ENCODE data around the gene ITPA. TPM values are rescaled to one million over a fixed set of nuclear protein-coding genes. Genes with fewer than 3 reads are reported as not detected.

The ITPA gene
- total and polyA plus RNA-seq, 2 of the 13 experiments (the other 11 are each of a cell fraction or from before 2014, with no cell fraction given) = 60.1 to 103 TPM

GRCh38 chr20:3247638-3248037 is 38.3 kb downstream of the ITPA start (continued):
- TF ChIP-seq, protein P1, sequence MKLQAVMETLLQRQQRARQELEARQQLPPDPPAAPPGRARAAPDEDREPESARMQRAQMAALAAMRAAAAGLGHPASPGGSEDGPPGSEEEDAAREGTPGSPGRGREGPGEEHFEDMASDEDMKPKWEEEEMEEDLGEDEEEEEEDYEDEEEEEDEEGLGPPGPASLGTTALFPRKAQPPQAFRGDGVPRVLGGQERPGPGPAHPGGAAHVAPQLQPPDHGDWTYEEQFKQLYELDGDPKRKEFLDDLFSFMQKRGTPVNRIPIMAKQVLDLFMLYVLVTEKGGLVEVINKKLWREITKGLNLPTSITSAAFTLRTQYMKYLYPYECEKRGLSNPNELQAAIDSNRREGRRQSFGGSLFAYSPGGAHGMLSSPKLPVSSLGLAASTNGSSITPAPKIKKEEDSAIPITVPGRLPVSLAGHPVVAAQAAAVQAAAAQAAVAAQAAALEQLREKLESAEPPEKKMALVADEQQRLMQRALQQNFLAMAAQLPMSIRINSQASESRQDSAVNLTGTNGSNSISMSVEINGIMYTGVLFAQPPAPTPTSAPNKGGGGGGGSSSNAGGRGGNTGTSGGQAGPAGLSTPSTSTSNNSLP (IDR thresholded peaks at IDR 0.05; ENCODE audit: low read depth, low read length) = no peak

DNA sequence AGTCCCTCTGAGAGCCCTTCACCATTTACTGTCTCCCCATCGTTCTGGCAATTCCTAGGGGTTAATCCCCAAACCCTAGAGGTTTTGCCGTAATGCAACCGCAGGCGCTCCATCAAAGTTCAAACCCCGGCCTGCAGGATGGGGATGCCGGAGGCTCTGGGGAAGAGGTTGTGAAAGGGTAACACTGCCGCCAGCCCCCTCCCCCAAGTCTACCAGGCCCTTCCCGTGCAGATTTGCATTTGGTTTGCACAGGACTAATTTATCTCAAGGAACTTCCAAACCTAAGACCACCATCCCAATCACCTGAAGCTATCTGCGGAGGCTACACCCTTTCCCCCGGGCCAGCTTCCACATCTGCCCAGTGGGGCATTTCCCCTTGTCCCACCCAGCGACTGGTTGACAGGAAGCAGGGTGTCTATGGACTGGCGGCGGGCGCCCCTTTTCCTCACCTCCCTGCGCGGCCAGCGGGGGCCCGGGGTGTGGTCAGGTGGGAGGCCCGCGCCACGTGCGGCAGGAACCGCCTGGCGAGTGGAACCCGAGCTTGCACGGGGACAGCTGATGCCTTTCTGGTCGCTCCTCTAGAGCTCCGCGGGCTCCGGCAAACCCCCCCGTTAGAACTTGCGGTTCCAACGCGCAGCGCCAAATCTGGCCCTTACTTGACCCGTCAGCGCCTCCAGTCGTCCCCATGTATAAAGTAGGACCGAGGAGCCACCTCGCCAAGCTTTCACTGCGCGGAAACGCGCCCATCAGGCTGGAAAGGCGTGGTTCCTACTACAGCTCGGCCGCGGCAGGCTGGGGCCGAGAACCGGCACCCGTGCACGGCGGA is 39.1 kb downstream of the ITPA start:
- H3K36me3 ChIP-seq (replicated peaks in 1 of 2; ENCODE audit: control insufficient read depth in 1 of 2, insufficient read depth in 2 of 2, low read length in 2 of 2) = no peaks in the 10 kb centered on the region; a peak in 1 of 5 replicates
- TF ChIP-seq ZNF777 (CRISPR knock-in tag; IDR thresholded peaks at IDR 0.05) (0 out of 2 replicates have a peak, but pooled peaks have one; percentile 6), PHF5A (CRISPR knock-in tag; IDR thresholded peaks at IDR 0.05; ENCODE audit: low read depth, unreplicated experiment) (no peak), MED8 (CRISPR knock-in tag; IDR thresholded peaks at IDR 0.05; ENCODE audit: insufficient replicate concordance) (no peak), NFIC (IDR thresholded peaks at IDR 0.05; ENCODE audit: low read length) (no peak), ZNF121 (CRISPR knock-in tag; IDR thresholded peaks at IDR 0.05) (no peak), ZSCAN12 (CRISPR knock-in tag; IDR thresholded peaks at IDR 0.05) (0 out of 2 replicates have a peak, but pooled peaks have one; percentile 63), NAIF1 (CRISPR knock-in tag; IDR thresholded peaks at IDR 0.05; ENCODE audit: borderline replicate concordance) (no peak), HMG20B (CRISPR knock-in tag; conservative IDR thresholded peaks at IDR 0.05) (0 out of 2 replicates have a peak, but pooled peaks have one; percentile 20), NR1H2 (CRISPR knock-in tag; IDR thresholded peaks at IDR 0.05; ENCODE audit: borderline replicate concordance, low read depth) (0 out of 2 replicates have a peak, but pooled peaks have one; percentile 66), THAP11 (CRISPR knock-in tag; IDR thresholded peaks at IDR 0.05) (no peak), ZBTB1 (CRISPR knock-in tag; IDR thresholded peaks at IDR 0.05; ENCODE audit: borderline replicate concordance) (no peak), ZNF234 (CRISPR knock-in tag; conservative IDR thresholded peaks at IDR 0.05) (no peak), KLF11 (CRISPR knock-in tag; IDR thresholded peaks at IDR 0.05) (no peak), ZNF546 (CRISPR knock-in tag; conservative IDR thresholded peaks at IDR 0.05) (peak; percentile 70; the same call in 1 of the 2 replicates), MXI1 (IDR thresholded peaks at IDR 0.05; ENCODE audit: borderline replicate concordance, low read depth, low read length) (no peak), PPARG (CRISPR knock-in tag; conservative IDR thresholded peaks at IDR 0.05) (no peak)
- TF ChIP-seq, protein P2, sequence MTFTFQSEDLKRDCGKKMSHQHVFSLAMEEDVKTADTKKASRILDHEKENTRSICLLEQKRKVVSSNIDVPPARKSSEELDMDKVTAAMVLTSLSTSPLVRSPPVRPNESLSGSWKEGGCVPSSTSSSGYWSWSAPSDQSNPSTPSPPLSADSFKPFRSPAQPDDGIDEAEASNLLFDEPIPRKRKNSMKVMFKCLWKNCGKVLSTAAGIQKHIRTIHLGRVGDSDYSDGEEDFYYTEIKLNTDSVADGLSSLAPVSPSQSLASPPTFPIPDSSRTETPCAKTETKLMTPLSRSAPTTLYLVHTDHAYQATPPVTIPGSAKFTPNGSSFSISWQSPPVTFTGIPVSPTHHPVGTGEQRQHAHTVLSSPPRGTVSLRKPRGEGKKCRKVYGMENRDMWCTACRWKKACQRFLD (CRISPR knock-in tag; IDR thresholded peaks at IDR 0.05; ENCODE audit: borderline replicate concordance) = 0 out of 2 replicates have a peak, but pooled peaks have one; percentile 48
- TF ChIP-seq, protein P3, sequence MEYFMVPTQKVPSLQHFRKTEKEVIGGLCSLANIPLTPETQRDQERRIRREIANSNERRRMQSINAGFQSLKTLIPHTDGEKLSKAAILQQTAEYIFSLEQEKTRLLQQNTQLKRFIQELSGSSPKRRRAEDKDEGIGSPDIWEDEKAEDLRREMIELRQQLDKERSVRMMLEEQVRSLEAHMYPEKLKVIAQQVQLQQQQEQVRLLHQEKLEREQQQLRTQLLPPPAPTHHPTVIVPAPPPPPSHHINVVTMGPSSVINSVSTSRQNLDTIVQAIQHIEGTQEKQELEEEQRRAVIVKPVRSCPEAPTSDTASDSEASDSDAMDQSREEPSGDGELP (IDR thresholded peaks at IDR 0.05; ENCODE audit: borderline replicate concordance, low read depth) = peak; percentile 46; the same call in 1 of the 2 replicates

More for the DNA sequence above, 39.1 kb downstream of the ITPA start:
- CTCF ChIA-PET (ENCODE audit: low intra/inter-chr PET ratio, low total read pairs) = interaction anchor here (3.7 kb wide), 1 partner anchor 29 kb away, joined by 86 read pairs; no protein-coding TSS in a partner anchor
- Histone ChIP-seq H3K9ac (ENCODE audit: insufficient read depth, low read depth, low read length) (no peak overlapping the region), H3K4me1 (ENCODE audit: insufficient read depth, low read length) (peaks cover 48% of the 10 kb centered on the region), H3K4me2 (ENCODE audit: low read depth, low read length) (peak overlapping the region; percentile 68), H3K27ac (ENCODE audit: extremely low read length, insufficient read depth, low read length) (no peak overlapping the region), H2AFZ (ENCODE audit: low read length) (no peak overlapping the region), H4K20me1 (ENCODE audit: insufficient read depth, low read length) (no peaks in the 10 kb centered on the region), H3K4me3 (replicated peaks in 1 of 3; ENCODE audit: insufficient read depth in 1 of 3, low read depth in 2 of 3, low read length in 3 of 3) (peak overlapping the region; percentile 20 to 61 (median 35); a peak in 5 of 6 replicates), H3K79me2 (ENCODE audit: insufficient read depth, low read length) (no peaks in the 10 kb centered on the region), H3K27me3 (ENCODE audit: control insufficient read depth in 1 of 2, insufficient read depth in 2 of 2, low read length in 2 of 2) (peaks cover 1 to 11% of the 10 kb centered on the region in 2 experiments; a peak in 2 of 5 replicates), H3K9me3 (ENCODE audit: low read length) (no peaks in the 10 kb centered on the region)
- in situ Hi-C loops (cut with HindIII; ENCODE audit: extremely low pct_ligation_motif_present, low pct_unique_long_range_greater_than_20kb) (no loop called here), intact Hi-C loops (cut with micrococcal nuclease; ENCODE audit: unreplicated experiment) (loop anchor here (10.0 kb wide), 1 partner anchor 84 kb away; no protein-coding TSS in a partner anchor)
- FAIRE-seq (no peak), DNase-seq (ENCODE audit: low spot score) (no peak), ATAC-seq (peak; percentile 53)
- WGBS (ENCODE audit: low lambda C conversion rate) = 58% methylated on average over 53 of the region's 53 CpGs
- POLR2A ChIA-PET = interaction anchor here (0.9 to 7.9 kb wide), 4 partner anchors 16 to 46 kb away, joined by 3 to 110 read pairs (median 3); no protein-coding TSS in a partner anchor
- no TSS peak for BruUV-seq (replicated peaks)

Data from HepG2 (cell line).